Measurements from ENCODE around the gene ACIN1. TPM values are rescaled to one million over a fixed set of nuclear protein-coding genes. Genes with fewer than 3 reads are reported as not detected.

Gene ACIN1
- total and polyA plus RNA-seq, 9 of the 15 experiments (the other 6 are each of a cell fraction or from before 2014, with no cell fraction given) = 5.0 to 196 (median 129) TPM

- TF ChIP-seq HOMEZ (CRISPR knock-in tag; IDR thresholded peaks at IDR 0.05) (no peak), ZC3H8 (IDR thresholded peaks at IDR 0.05) (no peak), SMAD4 (CRISPR knock-in tag; conservative IDR thresholded peaks at IDR 0.05) (no peak; the same call in none of the 2 replicates), CHD2 (IDR thresholded peaks at IDR 0.05; ENCODE audit: low read depth, low read length) (no peak), NR2C2 (CRISPR knock-in tag; IDR thresholded peaks at IDR 0.05) (no peak), NR2C2 (tag; IDR thresholded peaks at IDR 0.05) (no peak), RFX5 (IDR thresholded peaks at IDR 0.05; ENCODE audit: low read depth, low read length) (no peak), MCM2 (IDR thresholded peaks at IDR 0.05; ENCODE audit: low read depth) (no peak), ARNT (IDR thresholded peaks at IDR 0.05) (0 out of 4 replicates have a peak, but pooled peaks of 1 of the 2 experiments have one; percentile 18), FIP1L1 (IDR thresholded peaks at IDR 0.05; ENCODE audit: low read depth, low read length, poor library complexity, severe bottlenecking) (no peak), E2F5 (CRISPR knock-in tag; IDR thresholded peaks at IDR 0.05) (no peak), PHF20 (IDR thresholded peaks at IDR 0.05; ENCODE audit: partially characterized antibody) (no peak), ZFP1 (CRISPR knock-in tag; IDR thresholded peaks at IDR 0.05) (no peak), SAP30 (IDR thresholded peaks at IDR 0.05; ENCODE audit: borderline replicate concordance, insufficient read depth, low read depth, low read length, poor library complexity, severe bottlenecking) (no peak), HMGN3 (IDR thresholded peaks at IDR 0.05; ENCODE audit: borderline replicate concordance, extremely low read depth, insufficient read length, low read depth, low read length) (peak; percentile 67), RNF219 (CRISPR knock-in tag; IDR thresholded peaks at IDR 0.05) (no peak), CCNT2 (IDR thresholded peaks at IDR 0.05; ENCODE audit: borderline replicate concordance, extremely low read depth, insufficient read length, low read depth, low read length) (peak; percentile 64), ZBTB7A (IDR thresholded peaks at IDR 0.05; ENCODE audit: borderline replicate concordance, control insufficient read depth, low read depth, low read length) (peak; percentile 87), JUND (IDR thresholded peaks at IDR 0.05; ENCODE audit: borderline replicate concordance, low read depth, low read length) (no peak), JUND (tag; IDR thresholded peaks at IDR 0.05; ENCODE audit: borderline replicate concordance, low read depth, low read length) (no peak), CTCF (IDR thresholded peaks at IDR 0.05 in 2 of 3, conservative IDR thresholded peaks at IDR 0.05 in 1 of 3; ENCODE audit: insufficient read depth in 2 of 3, low read depth in 1 of 3, low read length in 3 of 3) (no peak)
Measured at GRCh38 chr14:23056956-23057756, 37.8 kb downstream of the ACIN1 start, which contains the start of gene CDH24 (continued).

Measured in K562 (cell line).